Fibroblast of mammary gland (primary cell): ENCODE results near the gene PUSL1.
A peak's percentile ranks its signal among the peaks of the same experiment; 100 is the strongest.

Experiments
- DNase-seq: peaks from one replicate; pipeline ENCODE4 v3.0.0-alpha.2; 2010; ENCODE audit warnings: low read depth
- H3K4me3 ChIP-seq: 2 replicates; pipeline ENCODE4 v1.5.1; 2011; ENCODE audit warnings: low read depth, mild to moderate bottlenecking, low read length, moderate library complexity; ENCODE audit not compliant: control insufficient read depth
- CTCF ChIP-seq: conservative IDR thresholded peaks from 2 replicates; pipeline ENCODE4 v1.5.1; 2011; ENCODE audit warnings: low read depth, low read length, inconsistent platforms; ENCODE audit not compliant: control insufficient read depth, insufficient read depth

Gene PUSL1

GRCh38 chr1:1359664-1360468 is 51.5 kb downstream of the PUSL1 start:
- TF ChIP-seq CTCF = no peak
- peak overlapping the region; percentile 86 for H3K4me3 ChIP-seq
- DNase-seq = peak; percentile 91

GRCh38 chr1:1360506-1361169 is 52.2 kb downstream of the PUSL1 start:
- DNase-seq = peak; percentile 97
- no peak overlapping the region for H3K4me3 ChIP-seq
- TF ChIP-seq CTCF = no peak
